ENCODE measurements around the gene NCF2. TPM values are rescaled to one million over a fixed set of nuclear protein-coding genes. Genes with fewer than 3 reads are reported as not detected.

The NCF2 gene
- total RNA-seq, 1 donor: 3.0 TPM

DNA sequence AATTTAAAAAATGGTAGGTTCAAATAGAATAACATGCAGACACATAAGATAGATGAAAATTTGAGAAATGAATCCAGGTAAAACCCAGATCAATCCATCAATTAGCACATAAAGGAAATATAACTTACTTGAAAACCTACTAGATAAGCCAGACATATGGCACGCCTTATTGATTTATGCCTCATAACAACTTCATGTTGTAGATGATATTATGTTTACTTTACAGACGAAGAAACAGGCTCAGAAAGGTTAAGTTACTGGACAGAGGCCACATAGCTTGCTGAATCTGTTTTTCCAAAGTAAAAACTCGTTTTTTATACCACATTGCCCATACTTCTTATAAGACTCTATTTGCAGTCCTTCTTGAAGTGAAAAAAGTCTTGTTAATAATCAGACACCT lies 22.1 kb upstream of the NCF2 start:
- no peak for DNase-seq (ENCODE audit: low read depth in 2 of 3, low spot score in 2 of 3)

DNA sequence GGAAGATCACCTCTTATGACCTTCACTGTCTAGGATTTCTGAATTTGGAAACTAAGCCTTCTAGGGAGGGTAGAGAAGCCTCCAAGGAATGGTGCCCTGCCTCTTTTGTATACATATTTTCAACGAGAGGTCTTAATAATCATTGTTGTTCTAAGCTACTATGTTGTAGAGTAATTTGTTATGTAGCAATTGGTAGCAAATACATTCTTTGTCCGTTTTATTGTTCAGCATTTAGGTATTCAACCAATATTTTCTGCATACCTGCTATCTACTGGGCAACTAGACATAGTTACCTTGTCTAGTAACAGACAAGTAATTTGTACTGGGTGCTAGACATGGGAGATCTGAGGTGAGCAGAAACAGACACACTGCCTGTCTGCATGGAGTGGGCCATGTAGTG lies 20.8 kb upstream of the NCF2 start:
- no peak for DNase-seq (ENCODE audit: low read depth in 2 of 3, low spot score in 2 of 3)

DNA sequence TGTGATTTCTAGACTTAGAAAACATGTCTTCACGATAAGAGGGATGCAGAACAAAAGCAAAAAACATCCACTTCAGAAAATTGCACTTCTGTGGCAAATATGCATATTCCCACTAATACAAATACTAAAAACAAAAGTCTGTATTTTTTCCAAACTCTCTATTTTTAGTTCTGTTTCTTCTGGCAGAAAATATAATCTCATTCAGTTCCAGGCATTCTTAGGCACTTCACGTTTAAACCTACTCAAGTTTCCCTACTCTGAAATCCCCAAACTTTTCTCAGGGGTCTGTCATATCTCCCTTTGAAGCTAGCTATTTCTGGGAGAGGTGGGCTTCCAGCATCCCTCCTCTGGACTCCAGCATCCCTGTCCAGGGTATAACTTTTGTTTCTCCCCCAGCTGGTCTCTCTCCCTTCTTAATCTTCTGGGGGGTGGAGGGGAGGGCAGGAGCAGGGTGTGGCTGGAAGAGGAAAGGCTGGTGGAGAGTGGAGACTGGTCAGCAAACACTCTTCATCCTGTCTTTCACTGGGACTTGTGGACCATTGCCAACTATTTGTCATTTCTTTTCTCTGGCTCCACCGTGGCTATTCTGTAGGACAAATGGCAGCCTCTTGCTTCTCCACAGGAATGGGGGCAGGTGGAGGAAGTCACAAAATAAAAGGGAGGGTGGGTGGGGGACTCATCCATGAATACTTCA lies 19.6 kb upstream of the NCF2 start:
- no peak for DNase-seq (ENCODE audit: low read depth in 2 of 3, low spot score in 2 of 3)

DNA sequence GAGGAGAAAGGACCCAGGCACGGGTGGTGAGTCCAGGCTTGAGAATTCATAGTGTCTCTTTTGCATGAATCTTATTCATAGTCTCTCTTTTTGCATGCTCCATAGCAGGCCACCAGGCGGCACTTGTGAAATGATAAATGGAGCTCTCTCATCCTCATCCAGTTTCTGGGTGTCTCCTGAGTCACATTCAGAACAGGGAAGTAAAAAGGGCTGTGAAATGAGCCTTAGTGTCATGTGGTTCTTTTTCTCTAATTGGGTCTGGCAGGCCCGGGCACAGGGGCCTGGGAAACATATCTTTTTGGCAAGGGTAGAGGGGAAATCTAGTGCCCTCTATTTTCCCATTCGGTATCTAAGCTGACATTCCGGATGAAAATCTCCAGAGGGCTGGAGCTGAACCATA lies 19.1 kb upstream of the NCF2 start:
- DNase-seq (ENCODE audit: low read depth in 2 of 3, low spot score in 2 of 3): peak in 2 of 3 donors; percentile 29 to 67

DNA sequence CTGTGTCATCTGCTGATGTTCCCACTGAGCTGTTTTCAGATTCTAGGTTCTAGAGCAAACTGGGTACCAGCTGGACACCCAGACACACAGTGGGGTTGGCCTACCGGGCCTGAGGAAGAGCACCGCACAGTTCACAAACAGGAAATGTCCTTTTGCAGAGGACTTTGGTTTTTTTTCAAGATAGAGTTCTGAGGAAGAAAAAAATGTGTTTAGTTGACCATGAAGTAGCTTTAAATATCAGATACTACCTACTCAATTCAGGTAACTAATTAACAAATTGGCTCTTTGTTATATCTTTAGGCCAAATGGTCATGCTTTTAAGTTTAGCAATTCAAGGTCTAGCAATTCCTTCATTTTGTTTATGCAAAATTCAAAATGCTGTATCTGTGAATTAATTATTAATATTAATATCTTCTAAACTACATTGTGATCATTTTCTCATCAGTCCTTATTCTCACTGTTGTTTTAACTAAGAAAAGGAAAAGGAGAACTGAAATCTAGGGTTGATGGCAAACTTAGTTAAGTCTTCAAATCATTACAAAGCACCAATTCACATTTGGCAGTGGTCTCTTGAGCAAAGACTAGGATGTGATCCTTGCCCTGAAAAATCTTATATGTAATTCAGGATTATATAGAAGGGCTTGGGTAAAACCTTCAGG lies 17.2 kb upstream of the NCF2 start:
- no peak for DNase-seq (ENCODE audit: low read depth in 2 of 3, low spot score in 2 of 3)

DNA sequence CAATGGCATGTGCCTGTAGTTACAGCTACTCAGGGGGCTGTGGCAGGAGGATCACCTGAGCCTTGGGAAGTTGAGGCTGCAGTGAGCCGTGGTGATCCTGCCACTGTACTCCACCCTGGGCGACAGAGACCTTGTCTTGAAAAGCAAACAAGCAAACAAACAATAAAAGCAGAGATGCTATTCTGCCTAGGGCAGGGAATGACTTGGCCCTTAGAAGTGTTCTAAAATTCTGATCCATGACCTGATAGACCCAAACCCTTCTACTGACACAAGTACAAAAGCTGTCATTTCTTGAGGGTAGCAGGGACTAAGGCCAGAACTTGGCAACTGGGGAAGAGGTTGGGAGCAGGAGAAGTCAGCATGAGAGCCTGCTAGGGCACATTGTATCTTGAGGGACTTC lies 15.6 kb upstream of the NCF2 start:
- no peak for DNase-seq (ENCODE audit: low read depth in 2 of 3, low spot score in 2 of 3)

DNA sequence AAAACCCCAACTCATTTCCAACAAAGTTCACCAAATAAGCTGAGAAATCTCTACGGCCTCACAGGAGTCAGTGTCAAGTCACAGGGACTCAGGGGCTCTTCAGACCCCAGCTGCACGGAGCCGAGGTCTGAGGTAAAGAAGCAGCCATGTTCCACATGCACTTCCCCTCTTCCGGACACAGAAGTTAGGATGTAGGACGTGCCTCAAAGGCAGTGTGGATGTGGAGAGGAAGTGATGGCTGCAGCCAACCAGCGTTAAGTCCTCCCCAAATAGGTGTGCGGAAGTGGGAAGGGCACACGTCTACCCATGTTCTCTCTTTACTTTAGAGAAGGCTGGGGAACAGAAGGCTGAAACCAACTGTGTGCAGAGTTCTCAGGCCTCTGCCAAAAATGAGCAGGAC lies 14.6 kb upstream of the NCF2 start:
- no peak for DNase-seq (ENCODE audit: low read depth in 2 of 3, low spot score in 2 of 3)

DNA sequence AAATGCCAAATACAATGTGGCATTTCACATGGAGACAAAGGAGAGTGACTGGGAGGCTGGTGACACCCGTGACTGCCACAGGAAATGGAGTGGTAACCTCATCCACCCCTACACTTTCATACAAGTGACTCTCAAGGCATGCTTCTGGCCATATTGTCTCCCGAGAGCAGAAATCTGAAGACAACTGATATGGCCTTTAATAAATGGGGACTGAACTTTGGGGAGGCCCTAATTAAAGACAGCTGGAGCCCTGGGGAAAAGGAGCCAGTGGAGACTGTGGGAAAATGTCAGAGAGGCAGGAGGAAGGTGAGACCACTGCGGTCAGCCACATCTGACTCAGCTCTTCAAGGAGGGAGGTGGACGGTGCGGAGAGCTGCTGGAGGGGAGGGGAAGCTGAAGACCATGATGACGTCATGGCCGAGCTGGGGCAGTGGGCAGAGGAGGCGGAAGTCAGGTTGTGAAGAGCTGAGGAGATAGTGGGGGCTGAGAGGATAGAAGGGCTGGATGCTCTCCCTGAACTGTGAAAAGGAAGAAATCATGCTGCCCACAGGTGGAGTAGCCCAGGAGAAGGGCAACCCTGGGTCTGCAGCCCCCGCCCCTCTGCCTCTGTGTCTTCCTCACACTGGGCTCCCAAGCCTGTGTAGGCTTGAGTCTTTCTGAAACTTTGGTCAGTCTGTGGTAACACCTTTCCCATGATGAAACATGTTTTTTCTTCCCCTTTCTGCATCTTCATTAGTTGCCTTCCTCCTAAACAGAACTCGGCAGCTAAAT lies 14.0 kb upstream of the NCF2 start:
- DNase-seq (ENCODE audit: low read depth in 2 of 3, low spot score in 2 of 3): peak in 1 of 3 donors; percentile 37

DNA sequence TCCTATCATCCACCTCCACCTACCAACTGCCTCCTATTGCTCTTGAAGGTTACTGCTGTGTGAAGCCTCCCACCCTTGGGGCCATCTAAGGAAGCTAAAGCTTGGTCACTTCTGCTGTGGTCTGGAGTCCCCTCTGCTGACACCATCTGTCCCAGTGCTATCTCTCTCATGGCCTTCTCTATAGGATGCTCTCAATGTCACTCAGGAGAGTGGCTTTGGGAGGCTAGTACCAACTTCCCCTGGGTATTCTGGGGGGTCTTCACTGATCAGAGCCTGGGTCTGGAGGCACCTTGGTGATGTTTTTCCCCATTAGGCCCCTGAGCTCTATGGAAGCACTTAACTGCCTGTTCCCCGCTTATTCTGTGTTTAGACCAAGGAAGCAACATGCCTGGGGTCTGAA lies 12.3 kb upstream of the NCF2 start:
- no peak for DNase-seq (ENCODE audit: low read depth in 2 of 3, low spot score in 2 of 3)

DNA sequence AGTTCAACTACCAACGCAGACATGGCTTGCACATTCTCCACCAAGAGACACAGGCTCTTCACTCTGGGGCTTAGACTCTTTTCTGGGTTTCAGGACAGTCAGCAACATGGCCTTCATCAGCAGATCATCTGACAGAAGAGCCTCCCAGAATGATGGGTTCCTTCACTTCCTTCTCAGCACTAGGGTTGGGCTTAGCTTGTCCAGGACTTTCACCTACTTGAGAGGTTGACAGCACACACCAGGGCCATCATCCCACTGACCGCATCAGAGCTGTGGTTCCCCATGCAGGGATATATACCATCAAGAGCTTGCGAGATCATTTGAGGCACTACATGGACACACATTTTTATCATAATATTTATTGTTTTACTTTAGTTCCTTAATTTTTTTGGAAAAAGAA lies 10.4 kb upstream of the NCF2 start:
- no peak for DNase-seq (ENCODE audit: low read depth in 2 of 3, low spot score in 2 of 3)

DNA sequence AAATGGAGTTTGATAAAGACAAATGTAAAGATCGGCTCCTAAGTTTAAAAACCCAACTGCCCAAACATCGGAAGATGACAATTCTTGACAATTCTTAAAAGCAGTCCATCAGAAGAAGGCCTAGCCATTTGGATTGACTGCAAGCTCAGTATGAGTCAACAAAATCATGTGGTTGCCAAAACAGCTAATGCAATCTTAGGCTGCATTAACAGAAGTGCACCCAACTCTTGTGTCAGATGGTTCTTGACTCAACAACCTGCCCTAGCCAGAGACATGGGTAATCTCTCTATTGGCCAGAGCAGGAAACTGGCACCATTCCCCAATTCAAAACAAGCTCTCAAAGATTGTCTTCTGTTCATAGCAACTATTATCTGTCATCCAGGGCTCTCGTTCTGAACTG lies 9.9 kb upstream of the NCF2 start:
- no peak for DNase-seq (ENCODE audit: low read depth in 2 of 3, low spot score in 2 of 3)

DNA sequence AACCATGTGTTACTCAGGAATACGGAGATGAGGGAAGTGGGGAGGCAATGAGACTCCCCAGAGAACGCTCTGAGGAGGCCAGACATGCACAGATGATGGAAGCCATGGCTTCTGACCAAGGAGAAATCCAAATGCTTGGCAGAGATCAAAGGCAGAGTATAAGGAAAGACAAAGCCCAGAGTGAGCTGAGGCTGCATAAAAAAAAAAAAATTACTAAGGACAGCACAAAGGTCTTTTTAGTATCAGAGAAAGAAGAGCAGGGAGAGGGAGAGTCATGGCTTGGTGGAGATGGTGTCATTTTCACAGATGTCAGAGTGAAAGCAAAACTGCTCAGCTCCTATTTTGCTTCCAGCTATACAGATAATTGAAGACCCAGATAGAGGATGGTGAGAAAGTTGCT lies 8.1 kb upstream of the NCF2 start:
- DNase-seq (ENCODE audit: low read depth in 2 of 3, low spot score in 2 of 3): no peak

DNA sequence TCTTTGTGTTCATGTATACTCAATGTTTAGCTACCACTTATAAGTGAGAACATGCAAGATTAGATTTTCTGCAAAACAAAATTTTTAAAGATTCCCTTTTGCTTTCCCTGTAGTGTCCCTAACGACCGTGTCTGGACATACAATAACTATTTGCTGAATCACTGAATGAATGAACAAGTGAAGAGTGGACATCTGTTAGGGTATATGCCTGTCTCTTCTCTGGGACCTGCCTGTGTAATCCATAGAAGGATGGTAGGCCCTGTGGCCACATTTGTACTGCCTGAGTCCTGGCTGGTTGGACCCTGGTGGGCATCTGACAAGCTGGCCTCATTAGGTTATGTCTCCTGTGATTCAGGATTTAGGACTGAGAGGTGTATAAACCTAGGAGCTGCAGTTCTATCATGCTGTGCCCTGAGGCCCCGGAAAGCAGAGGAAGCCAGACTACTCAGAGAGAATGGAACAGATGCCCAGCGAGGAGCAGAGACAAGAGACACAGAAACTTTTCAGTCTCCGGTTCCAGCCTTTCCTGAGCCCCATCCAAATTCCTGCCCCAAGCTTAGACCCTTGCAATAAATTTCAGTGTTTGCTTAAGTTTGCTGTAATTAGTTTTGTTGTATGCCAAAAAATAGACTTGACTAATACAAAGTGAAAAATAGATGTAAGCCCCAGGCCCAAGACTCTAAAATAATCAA lies 7.5 kb upstream of the NCF2 start:
- no peak for DNase-seq (ENCODE audit: low read depth in 2 of 3, low spot score in 2 of 3)

DNA sequence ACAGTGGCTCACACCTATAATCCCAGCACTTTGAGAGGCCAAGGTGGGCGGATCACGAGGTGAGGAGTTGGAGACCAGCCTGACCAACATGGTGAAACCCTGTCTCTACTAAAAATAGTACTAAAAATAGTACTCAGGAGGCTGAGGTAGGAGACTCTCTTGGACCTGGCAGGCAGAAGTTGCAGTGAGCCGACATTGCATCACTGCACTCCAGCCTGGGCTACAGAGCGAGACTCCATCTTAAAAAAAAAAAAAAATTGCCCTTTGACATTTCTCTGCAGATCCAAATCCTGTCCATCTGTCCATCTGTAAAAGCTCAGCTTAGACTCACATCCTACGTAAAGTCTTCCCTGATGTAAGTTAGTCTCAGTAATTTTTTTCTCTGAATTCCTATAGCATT lies 6.2 kb upstream of the NCF2 start:
- DNase-seq (ENCODE audit: low read depth in 2 of 3, low spot score in 2 of 3): no peak

DNA sequence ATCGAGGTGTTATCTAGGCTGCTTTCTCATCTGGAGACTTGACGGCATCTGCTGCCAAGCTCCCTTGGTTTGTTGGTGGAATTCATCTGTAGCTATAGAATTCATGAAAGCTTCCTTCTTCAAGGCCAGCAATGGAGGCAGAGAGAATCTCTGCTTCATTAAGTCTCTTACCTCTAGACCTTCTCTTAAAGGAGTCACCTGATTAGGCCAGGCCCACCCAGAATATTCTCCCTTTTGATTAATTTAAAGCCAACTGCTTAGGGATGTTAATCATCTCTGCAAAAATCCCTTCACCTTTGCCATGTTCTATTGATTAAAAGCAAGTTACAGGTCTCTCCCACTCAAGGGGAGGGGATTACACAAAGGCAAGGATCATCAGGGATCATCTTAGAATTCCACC lies 5.3 kb upstream of the NCF2 start:
- no peak for DNase-seq (ENCODE audit: low read depth in 2 of 3, low spot score in 2 of 3)

DNA sequence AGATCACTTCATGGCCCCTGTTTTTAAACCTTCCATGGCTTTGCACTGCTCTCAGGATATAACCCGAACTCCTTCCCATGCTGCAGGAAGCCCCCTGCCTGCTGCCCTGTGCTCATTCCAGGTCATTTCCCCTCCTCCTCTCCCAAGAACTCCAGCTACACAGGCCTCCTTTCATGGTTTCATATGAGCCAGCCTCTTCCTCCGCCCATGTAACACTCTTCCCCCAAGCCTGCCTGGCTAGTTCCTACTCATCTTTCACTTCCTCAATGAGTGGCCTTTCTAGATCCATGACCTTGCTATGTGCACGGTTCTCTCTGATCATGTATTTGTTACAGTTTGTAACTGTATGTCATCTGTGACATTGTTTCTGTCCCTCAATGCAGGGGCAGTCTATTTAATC lies 3.1 kb upstream of the NCF2 start:
- DNase-seq (ENCODE audit: low read depth in 2 of 3, low spot score in 2 of 3): no peak

DNA sequence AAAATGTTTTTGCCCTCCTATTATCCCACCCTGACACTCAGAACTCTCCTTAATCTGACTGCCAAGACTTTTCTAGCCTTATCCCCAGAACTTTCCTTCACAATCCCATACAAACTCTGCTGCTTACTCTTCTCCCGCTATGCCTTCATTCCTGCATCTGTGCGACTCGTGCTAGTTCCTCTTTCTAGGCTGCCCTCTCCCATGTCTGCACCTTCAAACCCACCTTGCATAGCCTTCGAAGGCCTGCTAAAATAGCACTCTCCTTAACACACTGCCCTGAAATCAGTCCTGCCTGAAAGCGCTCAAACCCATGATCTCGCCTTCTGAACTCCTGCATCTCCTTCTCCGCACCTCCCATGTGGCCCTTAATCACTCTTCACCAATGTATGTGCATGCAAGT lies 2.5 kb upstream of the NCF2 start:
- DNase-seq (ENCODE audit: low read depth in 2 of 3, low spot score in 2 of 3): no peak

DNA sequence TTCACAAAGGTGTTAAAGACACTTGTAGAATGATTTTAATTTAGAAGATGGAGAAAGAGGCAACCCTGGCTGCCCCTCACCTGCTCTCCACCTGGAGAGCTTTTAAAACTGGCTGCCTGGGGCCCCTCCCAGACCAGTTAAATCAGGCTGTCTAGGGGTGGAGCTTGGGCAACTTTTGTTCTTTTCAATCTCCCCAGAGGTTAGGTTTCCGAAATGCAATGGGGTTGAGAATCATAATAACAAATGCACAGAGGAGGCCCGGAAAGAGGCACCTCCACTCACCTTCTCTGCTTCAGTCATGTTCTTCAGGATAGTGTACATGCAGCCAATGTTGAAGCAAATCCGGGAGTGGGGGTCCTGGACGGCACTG lies 400 bp downstream of the NCF2 start:
- no peak for DNase-seq (ENCODE audit: low read depth in 2 of 3, low spot score in 2 of 3)

DNA sequence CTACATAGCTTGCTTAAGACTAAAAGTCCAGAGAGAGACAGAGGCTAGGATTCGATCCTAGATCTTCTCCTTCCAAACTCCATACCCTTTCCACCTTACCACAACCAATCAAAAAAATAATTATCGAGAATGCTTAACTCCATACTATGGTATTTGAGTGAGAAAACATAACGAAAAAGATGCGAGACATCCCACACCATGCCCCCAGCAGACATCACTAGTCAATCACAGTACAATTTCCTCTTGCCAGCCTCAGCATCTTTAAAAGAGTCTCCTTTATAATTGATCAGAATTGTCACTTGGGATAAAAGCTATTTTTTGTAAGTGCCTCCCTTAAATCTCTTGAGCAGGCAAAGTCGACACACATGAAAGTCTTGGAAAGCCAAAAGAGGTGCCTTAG lies 875 bp downstream of the NCF2 start:
- DNase-seq (ENCODE audit: low read depth in 2 of 3, low spot score in 2 of 3): no peak

DNA sequence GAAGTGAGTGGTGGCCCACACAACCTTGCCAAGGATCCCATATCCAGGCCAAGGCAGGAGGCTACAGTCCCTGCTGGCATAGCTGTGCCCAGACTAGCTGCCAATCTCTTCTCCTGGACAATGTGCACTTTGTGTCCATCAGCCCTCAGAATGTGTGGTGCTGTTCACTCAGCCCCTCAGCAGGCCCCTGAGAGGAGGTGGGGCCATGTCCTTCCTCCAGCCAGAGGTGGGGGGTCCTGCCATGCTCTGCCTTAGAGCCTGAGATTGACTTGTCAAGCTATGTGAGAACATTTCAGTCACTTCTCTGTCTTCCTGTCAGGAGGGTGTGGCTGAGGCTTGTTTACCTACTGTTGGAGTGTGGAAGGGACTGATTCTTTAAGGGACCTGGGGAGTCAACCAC lies 1.4 kb downstream of the NCF2 start:
- DNase-seq (ENCODE audit: low read depth in 2 of 3, low spot score in 2 of 3): no peak

DNA sequence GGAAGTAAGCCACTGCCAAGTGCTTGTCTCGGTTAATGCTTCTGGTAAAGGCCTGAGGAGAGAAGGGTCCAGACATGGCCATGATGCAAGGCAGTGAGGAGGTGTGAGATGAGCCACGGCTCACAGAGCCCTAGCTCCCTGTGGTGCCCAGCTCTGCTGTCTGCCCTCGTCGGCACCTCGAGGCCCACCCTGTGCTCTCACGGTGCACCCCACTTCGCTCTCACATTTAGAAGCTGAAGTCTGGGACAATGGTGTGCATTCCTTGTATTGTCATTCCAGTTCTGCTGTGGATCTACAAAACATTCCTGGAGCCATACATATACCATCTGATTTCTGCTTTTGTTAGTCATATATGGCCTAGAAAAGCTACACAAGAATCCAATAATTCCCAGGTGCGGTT lies 3.3 kb downstream of the NCF2 start:
- no peak for DNase-seq (ENCODE audit: low read depth in 2 of 3, low spot score in 2 of 3)

DNA sequence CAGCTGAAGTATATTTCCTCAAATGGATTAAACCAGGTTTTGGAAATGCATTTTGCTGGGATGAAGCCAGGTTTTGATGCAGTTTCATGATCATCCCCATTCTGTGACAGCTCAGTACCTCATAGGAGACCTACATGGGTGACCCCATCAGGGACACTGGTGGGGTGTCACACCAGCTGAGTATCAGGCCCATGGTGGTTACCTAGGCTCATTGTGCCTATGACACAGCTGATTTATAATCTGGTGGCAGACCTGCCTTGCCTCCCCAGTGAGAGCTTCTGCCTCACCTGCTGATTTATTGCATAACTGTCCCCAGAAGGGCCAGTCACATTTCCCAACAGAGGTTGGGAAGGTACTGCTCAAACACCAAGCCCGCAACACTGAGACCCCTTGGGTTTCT lies 3.8 kb downstream of the NCF2 start:
- no peak for DNase-seq (ENCODE audit: low read depth in 2 of 3, low spot score in 2 of 3)

Measured in hematopoietic multipotent progenitor cell (in vitro differentiated cells).